Measurements from ENCODE around the gene SIX6.

SIX6 gene

DNA sequence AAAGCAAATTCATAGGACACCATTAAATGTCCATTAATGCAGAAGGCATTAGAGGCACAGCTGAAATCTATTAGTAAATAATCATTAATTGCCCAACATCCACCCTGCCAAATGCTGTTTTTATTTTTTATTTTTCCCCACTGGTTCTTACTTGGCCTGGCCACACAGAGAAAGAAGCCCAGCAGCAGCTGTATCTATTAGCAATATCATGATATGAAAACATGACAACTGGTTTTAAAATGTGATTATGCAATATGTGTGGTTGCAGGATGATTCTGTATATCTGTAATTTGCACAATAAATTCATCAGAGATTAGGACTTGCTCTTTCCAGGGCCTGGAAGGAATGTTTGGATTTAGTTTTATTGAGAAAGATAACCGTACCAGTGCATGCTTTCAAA, 44.9 kb downstream of the SIX6 start:
- TF ChIP-seq, protein P1, sequence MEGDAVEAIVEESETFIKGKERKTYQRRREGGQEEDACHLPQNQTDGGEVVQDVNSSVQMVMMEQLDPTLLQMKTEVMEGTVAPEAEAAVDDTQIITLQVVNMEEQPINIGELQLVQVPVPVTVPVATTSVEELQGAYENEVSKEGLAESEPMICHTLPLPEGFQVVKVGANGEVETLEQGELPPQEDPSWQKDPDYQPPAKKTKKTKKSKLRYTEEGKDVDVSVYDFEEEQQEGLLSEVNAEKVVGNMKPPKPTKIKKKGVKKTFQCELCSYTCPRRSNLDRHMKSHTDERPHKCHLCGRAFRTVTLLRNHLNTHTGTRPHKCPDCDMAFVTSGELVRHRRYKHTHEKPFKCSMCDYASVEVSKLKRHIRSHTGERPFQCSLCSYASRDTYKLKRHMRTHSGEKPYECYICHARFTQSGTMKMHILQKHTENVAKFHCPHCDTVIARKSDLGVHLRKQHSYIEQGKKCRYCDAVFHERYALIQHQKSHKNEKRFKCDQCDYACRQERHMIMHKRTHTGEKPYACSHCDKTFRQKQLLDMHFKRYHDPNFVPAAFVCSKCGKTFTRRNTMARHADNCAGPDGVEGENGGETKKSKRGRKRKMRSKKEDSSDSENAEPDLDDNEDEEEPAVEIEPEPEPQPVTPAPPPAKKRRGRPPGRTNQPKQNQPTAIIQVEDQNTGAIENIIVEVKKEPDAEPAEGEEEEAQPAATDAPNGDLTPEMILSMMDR (conservative IDR thresholded peaks at IDR 0.05; ENCODE audit: low read depth, low read length), result no peak
- no peak overlapping the region for H3K4me3 ChIP-seq (ENCODE audit: low read depth, low read length)
- DNase-seq (ENCODE audit: low read depth), result peak; percentile 35

DNA sequence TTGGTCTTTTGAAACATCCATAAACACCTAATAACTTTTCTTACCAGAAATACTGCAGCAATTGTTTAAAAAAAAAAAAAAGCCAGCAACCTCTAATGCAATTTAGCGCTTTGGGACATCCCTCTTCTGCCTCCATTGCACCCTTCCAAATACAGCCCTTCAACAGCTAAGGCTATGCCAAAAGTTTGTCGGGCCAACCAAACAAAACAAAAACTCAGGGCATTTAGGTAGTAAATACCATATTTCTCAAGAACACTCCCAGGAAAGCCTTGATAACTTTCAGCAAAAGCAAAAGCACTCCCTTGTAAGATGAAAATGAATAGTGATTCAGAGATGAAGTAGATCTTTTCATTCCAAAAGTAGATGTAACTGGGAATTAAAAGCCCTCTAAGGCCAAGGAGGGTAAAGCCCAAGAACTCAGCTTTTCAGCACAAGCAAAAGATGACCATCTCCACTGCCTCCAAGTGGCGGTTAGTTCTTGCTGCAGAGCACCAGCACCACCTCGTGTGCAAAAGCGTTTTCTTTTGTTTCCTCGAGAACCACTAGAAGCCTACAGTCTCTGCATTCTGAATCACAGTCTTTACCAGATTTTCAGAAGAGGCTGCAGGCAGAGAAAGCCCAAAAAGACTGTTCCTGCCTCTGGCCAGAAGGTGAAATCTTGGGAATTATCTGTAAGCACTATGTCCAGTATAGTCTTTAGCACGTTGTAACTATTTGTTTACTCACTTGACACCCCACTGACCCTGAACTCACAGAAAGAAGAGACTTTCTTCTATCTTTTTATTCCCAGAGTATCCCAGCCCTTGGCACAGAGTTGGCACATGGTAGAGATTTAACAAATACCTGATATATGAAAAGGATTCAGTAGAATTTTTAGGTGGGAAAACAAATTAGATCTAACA, 53.1 kb downstream of the SIX6 start:
- DNase-seq (ENCODE audit: low read depth), result peak; percentile 92
- H3K4me3 ChIP-seq (ENCODE audit: low read depth, low read length), result no peak overlapping the region
- TF ChIP-seq, protein P1 (conservative IDR thresholded peaks at IDR 0.05; ENCODE audit: low read depth, low read length), result peak; percentile 86

All from choroid plexus epithelial cell (primary cell).